Colonic mucosa (tissue), 4 donors: ENCODE results near the gene SGK1. TPM values are rescaled to one million over a fixed set of nuclear protein-coding genes. Genes with fewer than 3 reads are reported as not detected.
"Not testable (repeated sequence)": the region's sequence is repeated elsewhere in the genome, so short reads cannot be mapped to it uniquely, and the experiment has no call there.

Source experiments
- DNase-seq: peaks from one replicate; pipeline ENCODE4 v3.0.0-alpha.2; 2020
- H3K27ac ChIP-seq: fragments of 200-600 bp; one replicate; pipeline ENCODE4 v1.8.0; 2021
- H3K27me3 ChIP-seq: fragments of 200-600 bp; one replicate; pipeline ENCODE4 v1.8.0; 2021
- H3K36me3 ChIP-seq: fragments of 200-600 bp; one replicate; pipeline ENCODE4 v1.8.0; 2021
- H3K4me1 ChIP-seq: fragments of 200-600 bp; one replicate; pipeline ENCODE4 v1.8.0; 2021; ENCODE audit warnings: mild to moderate bottlenecking
- H3K4me3 ChIP-seq: fragments of 200-600 bp; one replicate; pipeline ENCODE4 v1.8.0; 2021
- H3K9ac ChIP-seq, 2 donors: one replicate each; pipeline ENCODE4 v1.7.0; 2013; ENCODE audit warnings: control low read depth in 2 of 2, low read depth in 2 of 2, low read length in 2 of 2
- H3K9me3 ChIP-seq: fragments of 200-600 bp; one replicate; pipeline ENCODE4 v1.8.0; 2021
- intact Hi-C: fragments of 100-400 bp; cut with DNase I; formaldehyde crosslinking; loops from one replicate; pipeline ENCODE4 v1.14.1; 2022
- total RNA-seq, 2 donors: library from RNA; stranded (reverse); fragmentation: NEBNext Ultra II Directional in 1 of 2; extraction: Animal tissue kit (Norgen Biotek cat#: 25700) in 1 of 2; gene quantifications; one replicate each; pipeline ENCODE4 v1.2.1, GENCODE V29; 2021
- TF ChIP-seq, protein P1 (sequence below): fragments of 200-600 bp; IDR thresholded peaks from one replicate; pipeline ENCODE4 v1.8.0; 2022; ENCODE audit warnings: antibody characterized with exemption, mild to moderate bottlenecking
- donor health status: healthy.
- donor health status: DM: no; HTN: no; CAD: no.
- donor health status: DM: no; HTN: no; CAD: no.

SGK1 gene
- total RNA-seq, 2 donors from 2014 or later = 12.0 to 41.5 TPM

- Histone ChIP-seq H3K36me3 (no peaks in the 10 kb centered on the region), H3K9me3 (no peaks in the 10 kb centered on the region), H3K9ac (no peak overlapping the region), H3K27me3 (no peaks in the 10 kb centered on the region), H3K4me3 (no peak overlapping the region), H3K4me1 (no peaks in the 10 kb centered on the region), H3K27ac (no peak overlapping the region)
- intact Hi-C loops = no loop called here
- TF ChIP-seq, protein P1, sequence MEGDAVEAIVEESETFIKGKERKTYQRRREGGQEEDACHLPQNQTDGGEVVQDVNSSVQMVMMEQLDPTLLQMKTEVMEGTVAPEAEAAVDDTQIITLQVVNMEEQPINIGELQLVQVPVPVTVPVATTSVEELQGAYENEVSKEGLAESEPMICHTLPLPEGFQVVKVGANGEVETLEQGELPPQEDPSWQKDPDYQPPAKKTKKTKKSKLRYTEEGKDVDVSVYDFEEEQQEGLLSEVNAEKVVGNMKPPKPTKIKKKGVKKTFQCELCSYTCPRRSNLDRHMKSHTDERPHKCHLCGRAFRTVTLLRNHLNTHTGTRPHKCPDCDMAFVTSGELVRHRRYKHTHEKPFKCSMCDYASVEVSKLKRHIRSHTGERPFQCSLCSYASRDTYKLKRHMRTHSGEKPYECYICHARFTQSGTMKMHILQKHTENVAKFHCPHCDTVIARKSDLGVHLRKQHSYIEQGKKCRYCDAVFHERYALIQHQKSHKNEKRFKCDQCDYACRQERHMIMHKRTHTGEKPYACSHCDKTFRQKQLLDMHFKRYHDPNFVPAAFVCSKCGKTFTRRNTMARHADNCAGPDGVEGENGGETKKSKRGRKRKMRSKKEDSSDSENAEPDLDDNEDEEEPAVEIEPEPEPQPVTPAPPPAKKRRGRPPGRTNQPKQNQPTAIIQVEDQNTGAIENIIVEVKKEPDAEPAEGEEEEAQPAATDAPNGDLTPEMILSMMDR = no peak
- no peak for DNase-seq
Measured at GRCh38 chr6:134257516-134257915, 60.4 kb downstream of the SGK1 start.

GRCh38 chr6:134256862-134257261, 61.0 kb downstream of the SGK1 start:
- TF ChIP-seq, protein P1 = no peak
- no peaks in the 10 kb centered on the region for H3K36me3 ChIP-seq
- no peaks in the 10 kb centered on the region for H3K9me3 ChIP-seq
- H3K9ac ChIP-seq = no peak overlapping the region
- H3K4me3 ChIP-seq = no peak overlapping the region
- no peak overlapping the region for H3K27ac ChIP-seq
- no peaks in the 10 kb centered on the region for H3K27me3 ChIP-seq
- H3K4me1 ChIP-seq = no peaks in the 10 kb centered on the region
- DNase-seq = no peak
- intact Hi-C loops = no loop called here

DNA sequence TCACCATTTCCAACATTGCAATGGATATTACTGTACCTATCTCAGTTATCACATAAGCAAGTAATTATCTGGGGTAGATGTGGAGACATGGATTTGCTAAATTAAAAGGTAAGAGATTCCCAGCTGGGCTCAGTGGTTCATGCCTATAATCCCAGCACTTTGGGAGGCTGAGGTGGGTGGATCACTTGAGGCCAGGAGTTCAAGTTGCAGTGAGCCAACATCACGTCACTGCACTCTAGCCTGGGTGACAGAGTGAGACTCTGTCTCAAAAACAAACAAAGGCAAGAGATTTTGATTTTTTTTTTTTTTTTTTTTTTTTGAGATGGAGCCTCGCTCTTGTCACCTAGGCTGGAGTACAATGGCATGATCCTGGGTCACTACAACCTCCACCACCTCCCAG, 62.6 kb downstream of the SGK1 start:
- H3K27ac ChIP-seq, H3K9me3 ChIP-seq, intact Hi-C loops, H3K4me3 ChIP-seq, DNase-seq, H3K9ac ChIP-seq, H3K4me1 ChIP-seq, H3K27me3 ChIP-seq, H3K36me3 ChIP-seq: not testable (repeated sequence)

DNA sequence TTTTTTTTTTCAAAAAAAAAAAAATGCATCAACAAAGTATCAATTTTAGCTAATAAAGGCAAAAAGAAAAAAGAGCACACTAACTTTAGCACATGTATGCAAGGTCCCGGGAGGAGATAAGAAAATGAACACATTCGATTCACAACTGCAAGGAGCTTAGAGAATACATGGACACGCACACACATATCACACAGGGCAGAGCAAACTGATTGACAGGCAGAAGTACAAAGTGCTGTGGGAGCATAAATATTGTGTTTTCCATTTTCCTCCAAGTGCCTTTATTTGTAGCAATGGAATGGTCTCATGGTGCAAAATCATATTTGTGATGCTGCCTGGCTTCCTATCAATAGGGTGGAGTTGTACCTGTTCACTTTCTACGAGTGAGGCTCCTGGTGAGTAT, 63.8 kb downstream of the SGK1 start:
- no peak overlapping the region for H3K4me3 ChIP-seq
- TF ChIP-seq, protein P1 = no peak
- no peak overlapping the region for H3K27ac ChIP-seq
- H3K36me3 ChIP-seq = no peaks in the 10 kb centered on the region
- no peak for DNase-seq
- no peak overlapping the region for H3K9ac ChIP-seq
- intact Hi-C loops = no loop called here
- no peaks in the 10 kb centered on the region for H3K9me3 ChIP-seq
- H3K27me3 ChIP-seq = no peaks in the 10 kb centered on the region
- no peaks in the 10 kb centered on the region for H3K4me1 ChIP-seq

- TF ChIP-seq, protein P1 = no peak
- H3K4me1 ChIP-seq = no peaks in the 10 kb centered on the region
- H3K36me3 ChIP-seq = no peaks in the 10 kb centered on the region
- no peak overlapping the region for H3K9ac ChIP-seq
- intact Hi-C loops = no loop called here
- H3K9me3 ChIP-seq = no peaks in the 10 kb centered on the region
- no peak overlapping the region for H3K4me3 ChIP-seq
- no peak overlapping the region for H3K27ac ChIP-seq
- no peak for DNase-seq
- H3K27me3 ChIP-seq = no peaks in the 10 kb centered on the region
Measured at GRCh38 chr6:134253681-134254080, 64.2 kb downstream of the SGK1 start.

DNA sequence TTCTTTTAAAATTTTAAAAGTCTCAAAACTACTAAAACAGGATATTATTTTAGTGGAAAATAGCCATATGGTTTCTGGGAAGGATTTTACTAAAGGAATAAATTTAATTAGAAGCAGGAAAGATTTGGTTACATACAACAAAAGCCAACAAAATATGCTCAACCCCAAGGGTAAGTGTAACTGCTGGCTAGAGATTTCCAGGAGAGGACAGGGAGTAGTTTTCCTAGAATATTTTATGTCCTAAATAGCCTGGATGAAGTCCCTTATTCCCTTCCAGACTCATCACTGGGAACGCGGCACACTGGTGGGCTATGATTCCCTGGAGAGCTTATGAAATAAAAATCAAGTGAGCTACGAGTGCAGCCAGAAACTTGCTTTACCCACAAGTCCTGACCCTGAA, 66.6 kb downstream of the SGK1 start:
- Histone ChIP-seq H3K27ac (no peak overlapping the region), H3K36me3 (no peaks in the 10 kb centered on the region), H3K27me3 (no peaks in the 10 kb centered on the region), H3K4me3 (no peak overlapping the region), H3K4me1 (no peaks in the 10 kb centered on the region), H3K9me3 (no peaks in the 10 kb centered on the region), H3K9ac (no peak overlapping the region)
- no peak for DNase-seq
- intact Hi-C loops = no loop called here
- TF ChIP-seq, protein P1 = no peak
